Measurements from ENCODE around the gene CDC34. TPM values are rescaled to one million over a fixed set of nuclear protein-coding genes. Genes with fewer than 3 reads are reported as not detected.
A peak's percentile ranks its signal among the peaks of the same experiment; 100 is the strongest.

The CDC34 gene
- total and polyA plus RNA-seq, 9 of the 15 experiments (the other 6 are each of a cell fraction or from before 2014, with no cell fraction given): 0.80 to 203 (median 65.5) TPM

GRCh38 chr19:514166-514663 is 17.3 kb upstream of the CDC34 start (continued):
- no peak for TF ChIP-seq HNRNPH1 (optimal IDR thresholded peaks at IDR 0.05; ENCODE audit: low read depth, low read length)
- TF ChIP-seq DNMT1 (IDR thresholded peaks at IDR 0.05): no peak
- no peak for TF ChIP-seq ZNF3 (CRISPR knock-in tag; IDR thresholded peaks at IDR 0.05)
- no peak; the same call in 1 of the 2 replicates for TF ChIP-seq ADNP (tag; IDR thresholded peaks at IDR 0.05)
- TF ChIP-seq ETV5 (CRISPR knock-in tag; IDR thresholded peaks at IDR 0.05; ENCODE audit: low read depth): no peak
- no peak for TF ChIP-seq PYGO2 (tag; IDR thresholded peaks at IDR 0.05)
- TF ChIP-seq POLR3A (IDR thresholded peaks at IDR 0.05; ENCODE audit: borderline replicate concordance, extremely low read depth, insufficient read depth, insufficient read length): no peak
- no peak for TF ChIP-seq MBD2 (IDR thresholded peaks at IDR 0.05; ENCODE audit: borderline replicate concordance, low read depth)
- no peak for TF ChIP-seq BRF1 (IDR thresholded peaks at IDR 0.05; ENCODE audit: borderline replicate concordance, extremely low read depth, insufficient read length)
- no peak for TF ChIP-seq CREB1 (IDR thresholded peaks at IDR 0.05)
- no peak for TF ChIP-seq CREB1 (CRISPR knock-in tag; IDR thresholded peaks at IDR 0.05)
- peak; percentile 68 for TF ChIP-seq BCOR (IDR thresholded peaks at IDR 0.05)
- TF ChIP-seq ZNF780A (CRISPR knock-in tag; IDR thresholded peaks at IDR 0.05): no peak
- no peak for TF ChIP-seq PTRF (tag; IDR thresholded peaks at IDR 0.05)
- no peak for TF ChIP-seq ZBTB7A (IDR thresholded peaks at IDR 0.05; ENCODE audit: borderline replicate concordance, control insufficient read depth, low read depth, low read length)
- no peak for TF ChIP-seq CBFA2T3 (IDR thresholded peaks at IDR 0.05)
- no peak for TF ChIP-seq BRCA1 (IDR thresholded peaks at IDR 0.05)
- TF ChIP-seq BRCA1 (CRISPR knock-in tag; IDR thresholded peaks at IDR 0.05): 0 out of 2 replicates have a peak, but pooled peaks have one; percentile 13
- no peak for TF ChIP-seq ZBTB8A (IDR thresholded peaks at IDR 0.05; ENCODE audit: partially characterized antibody)
- peak; percentile 93; the same call in 1 of the 2 replicates for TF ChIP-seq ZKSCAN8 (CRISPR knock-in tag; IDR thresholded peaks at IDR 0.05)

Measured in K562 (cell line).